HG02938 (cell line): Measurements from ENCODE around the gene SLC39A13.
"Not testable (repeated sequence)": the region's sequence is repeated elsewhere in the genome, so short reads cannot be mapped to it uniquely, and the experiment has no call there.

Source experiments
- ATAC-seq: cut with Tn5 transposase; IDR thresholded peaks from one replicate; pipeline ENCODE4 v1.9.1; 2021; ENCODE audit warnings: mild to moderate bottlenecking, moderate library complexity; ENCODE audit not compliant: unreplicated experiment

Gene SLC39A13

GRCh38 chr11:47449541-47449940 is 41.2 kb downstream of the SLC39A13 start:
- ATAC-seq, result no peak

GRCh38 chr11:47451436-47451835 is 43.0 kb downstream of the SLC39A13 start:
- no peak for ATAC-seq

- no peak for ATAC-seq
Observed at GRCh38 chr11:47451990-47452389, 43.6 kb downstream of the SLC39A13 start.

- no peak for ATAC-seq
Observed at GRCh38 chr11:47453365-47453764, 45.0 kb downstream of the SLC39A13 start.

GRCh38 chr11:47454258-47454671 is 45.9 kb downstream of the SLC39A13 start:
- not testable (repeated sequence) for ATAC-seq

- no peak for ATAC-seq
Observed at GRCh38 chr11:47460571-47461235, 52.3 kb downstream of the SLC39A13 start.

GRCh38 chr11:47461876-47462275 is 53.5 kb downstream of the SLC39A13 start:
- ATAC-seq, result no peak

GRCh38 chr11:47464483-47464882 is 56.1 kb downstream of the SLC39A13 start:
- no peak for ATAC-seq
